Measurements from ENCODE around the gene BOC.

The BOC gene

DNA sequence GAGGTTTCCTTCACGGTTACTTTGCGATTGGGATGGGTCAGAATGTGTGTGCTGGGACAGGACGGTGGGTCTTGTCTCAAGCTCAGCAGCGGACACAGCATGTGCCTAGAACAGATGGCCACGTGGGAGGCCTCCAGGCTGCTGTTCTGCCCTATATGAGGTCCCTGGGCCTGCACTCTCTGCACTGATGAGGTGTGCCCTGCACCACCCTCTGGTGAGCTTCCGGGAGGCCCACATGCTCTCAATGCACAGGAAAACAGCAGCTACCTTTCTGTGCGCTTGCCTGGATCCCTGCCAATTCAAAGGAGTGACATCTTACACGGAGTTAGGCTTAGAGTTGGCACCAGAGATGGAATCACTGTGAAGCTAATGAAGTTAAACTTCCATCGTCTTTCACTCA, 59.8 kb downstream of the BOC start:
- no peak for DNase-seq (ENCODE audit: low spot score)

DNA sequence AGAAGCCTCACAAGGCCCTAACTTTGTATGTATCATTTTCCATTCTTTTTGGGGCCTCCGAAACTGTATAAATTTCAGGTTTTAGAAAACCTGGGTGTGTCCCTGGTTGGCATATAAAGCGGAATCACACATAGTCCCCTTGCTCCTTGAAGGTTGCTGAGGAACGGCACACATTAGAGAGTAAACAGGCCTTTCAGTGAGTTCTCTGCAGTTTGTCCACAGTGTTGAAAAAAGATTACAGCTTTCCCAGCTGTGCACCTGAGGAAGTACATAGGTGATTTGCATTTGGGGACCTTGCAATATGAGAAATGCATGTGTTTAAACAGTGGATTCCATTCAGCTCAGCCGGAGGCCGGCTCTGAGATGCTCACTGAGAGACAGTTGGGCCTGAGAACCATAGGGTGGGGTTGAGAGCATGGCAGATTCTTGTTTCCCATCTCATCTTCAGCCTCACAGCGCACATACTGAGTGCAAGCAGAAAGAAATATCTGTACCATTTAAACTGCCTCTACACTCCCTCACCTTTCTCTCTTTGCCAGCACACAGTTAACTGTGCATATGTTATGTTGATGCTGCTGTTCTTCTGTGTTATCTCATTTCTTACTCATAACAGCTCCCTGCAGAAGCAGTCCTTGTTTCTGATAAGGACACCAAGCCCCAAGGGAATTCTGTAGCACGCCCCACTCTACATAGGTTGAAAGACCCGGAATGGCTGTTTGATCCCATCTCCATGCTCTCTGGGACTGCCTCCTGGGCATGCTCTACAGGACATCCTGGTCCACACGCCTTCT, 60.4 kb downstream of the BOC start:
- no peak for DNase-seq (ENCODE audit: low spot score)

DNA sequence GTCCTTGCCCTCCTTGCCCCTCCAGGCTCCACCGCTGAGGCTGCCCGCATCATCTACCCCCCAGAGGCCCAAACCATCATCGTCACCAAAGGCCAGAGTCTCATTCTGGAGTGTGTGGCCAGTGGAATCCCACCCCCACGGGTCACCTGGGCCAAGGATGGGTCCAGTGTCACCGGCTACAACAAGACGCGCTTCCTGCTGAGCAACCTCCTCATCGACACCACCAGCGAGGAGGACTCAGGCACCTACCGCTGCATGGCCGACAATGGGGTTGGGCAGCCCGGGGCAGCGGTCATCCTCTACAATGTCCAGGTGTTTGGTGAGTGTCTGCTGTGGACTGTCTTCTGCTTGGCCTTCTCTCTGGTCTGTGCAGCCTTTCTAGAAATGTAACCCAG, 61.0 kb downstream of the BOC start:
- peak; percentile 53 for DNase-seq (ENCODE audit: low spot score)

DNA sequence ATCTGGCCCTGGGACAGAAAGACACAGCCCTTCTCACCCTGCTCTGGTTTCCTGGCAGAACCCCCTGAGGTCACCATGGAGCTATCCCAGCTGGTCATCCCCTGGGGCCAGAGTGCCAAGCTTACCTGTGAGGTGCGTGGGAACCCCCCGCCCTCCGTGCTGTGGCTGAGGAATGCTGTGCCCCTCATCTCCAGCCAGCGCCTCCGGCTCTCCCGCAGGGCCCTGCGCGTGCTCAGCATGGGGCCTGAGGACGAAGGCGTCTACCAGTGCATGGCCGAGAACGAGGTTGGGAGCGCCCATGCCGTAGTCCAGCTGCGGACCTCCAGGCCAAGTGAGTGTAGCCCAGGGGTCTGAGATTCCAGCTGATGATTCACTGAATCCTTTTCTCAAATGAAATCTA, 61.7 kb downstream of the BOC start:
- DNase-seq (ENCODE audit: low spot score): peak; percentile 38

DNA sequence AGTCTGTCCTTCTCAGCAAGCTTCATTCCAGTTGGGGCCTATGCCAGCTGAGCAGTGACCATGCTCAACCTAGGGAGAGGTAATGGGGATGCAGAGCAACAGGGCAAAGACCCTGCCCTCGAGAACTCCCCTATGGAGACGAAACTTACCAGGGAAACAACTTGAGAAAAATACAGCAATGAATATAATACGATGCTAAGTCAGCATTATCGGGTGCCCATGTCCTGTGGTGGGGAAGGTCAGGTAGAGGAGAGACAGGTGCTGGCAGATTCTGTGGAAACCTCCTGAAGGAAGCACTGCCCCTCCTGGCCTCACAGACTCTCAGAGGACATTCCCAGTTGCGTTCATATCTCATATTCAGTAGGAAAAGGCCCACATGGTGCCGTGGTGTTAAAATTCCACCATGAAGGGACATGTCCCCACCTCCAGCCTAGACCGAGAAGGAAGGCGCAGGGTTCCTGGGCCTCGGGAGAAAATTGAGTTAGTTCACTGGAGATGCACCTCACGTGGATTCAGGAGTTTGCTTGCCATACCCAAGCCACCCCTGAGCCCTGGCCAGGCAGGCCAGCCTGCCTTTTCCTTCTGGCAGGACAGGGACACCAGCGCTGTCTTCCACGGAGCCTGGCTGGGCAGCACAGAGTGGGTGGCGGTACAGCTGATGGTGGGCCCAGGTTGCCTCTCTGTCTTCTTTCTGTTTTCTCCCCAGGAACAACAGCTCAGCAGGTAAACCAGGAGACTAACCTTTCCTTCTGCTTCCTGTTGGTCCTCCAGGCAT, 62.4 kb downstream of the BOC start:
- peak; percentile 56 for DNase-seq (ENCODE audit: low spot score)

DNA sequence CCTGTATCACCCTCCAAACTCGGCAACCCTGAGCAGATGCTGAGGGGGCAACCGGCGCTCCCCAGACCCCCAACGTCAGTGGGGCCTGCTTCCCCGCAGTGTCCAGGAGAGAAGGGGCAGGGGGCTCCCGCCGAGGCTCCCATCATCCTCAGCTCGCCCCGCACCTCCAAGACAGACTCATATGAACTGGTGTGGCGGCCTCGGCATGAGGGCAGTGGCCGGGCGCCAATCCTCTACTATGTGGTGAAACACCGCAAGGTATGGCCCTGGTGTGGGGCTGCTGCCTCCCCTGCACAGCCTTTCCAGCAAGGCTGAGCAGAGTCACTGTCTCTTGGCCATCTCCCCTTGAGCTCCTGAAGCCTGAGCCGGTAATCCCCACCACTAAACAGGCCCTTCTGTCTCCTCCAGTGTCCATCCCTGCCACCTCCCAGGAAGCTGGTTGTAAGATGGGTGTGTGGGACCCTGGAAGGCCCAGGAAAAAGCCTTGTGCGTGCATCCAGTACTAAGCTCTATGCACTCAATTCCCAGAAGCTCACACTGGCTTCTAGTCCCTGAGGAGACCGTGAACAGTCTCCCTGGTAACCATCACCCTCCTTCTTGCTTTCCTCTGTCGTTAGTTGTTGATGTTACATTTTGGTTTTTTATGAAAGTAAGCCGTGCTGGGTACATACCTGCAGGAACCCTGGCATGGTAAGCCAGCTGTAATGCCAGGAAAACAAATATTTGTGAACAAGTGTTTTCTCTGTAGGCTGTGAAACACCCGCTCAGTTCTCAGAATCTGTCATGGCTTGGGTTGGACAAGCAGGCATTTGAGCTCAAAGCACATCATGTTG, 63.3 kb downstream of the BOC start:
- peak; percentile 61 for DNase-seq (ENCODE audit: low spot score)

DNA sequence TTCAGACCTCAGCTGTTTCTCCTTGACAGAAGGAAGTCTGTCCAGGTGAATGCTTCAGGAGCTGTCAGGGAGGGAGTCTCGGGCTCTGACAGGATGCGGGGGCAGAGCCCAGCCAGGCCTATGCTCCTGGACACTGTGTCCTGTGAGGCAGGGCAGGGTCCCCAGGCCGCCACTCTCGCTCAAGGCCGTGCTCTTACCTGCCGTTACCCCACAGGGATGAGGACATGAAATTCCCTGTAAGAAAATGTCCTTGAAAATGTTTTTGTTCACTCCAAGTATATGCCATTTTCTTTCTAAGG, 63.9 kb downstream of the BOC start:
- peak; percentile 30 for DNase-seq (ENCODE audit: low spot score)

DNA sequence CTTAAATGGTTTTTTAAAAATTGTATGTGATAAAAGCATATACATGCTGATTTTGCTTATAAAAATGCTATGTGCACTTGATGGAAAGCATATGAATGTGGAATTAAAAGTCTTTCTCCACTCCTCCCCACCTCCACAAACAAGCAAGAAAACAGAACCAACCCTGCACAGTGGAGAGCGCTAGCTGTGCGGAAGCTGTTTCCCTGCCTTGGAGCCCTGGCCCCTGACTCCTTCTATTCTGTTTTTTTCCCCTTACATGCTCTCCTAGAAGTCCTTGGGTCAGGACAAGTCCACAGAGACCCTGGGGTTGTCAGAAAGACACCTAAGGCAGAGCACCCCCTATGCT, 64.2 kb downstream of the BOC start:
- no peak for DNase-seq (ENCODE audit: low spot score)

DNA sequence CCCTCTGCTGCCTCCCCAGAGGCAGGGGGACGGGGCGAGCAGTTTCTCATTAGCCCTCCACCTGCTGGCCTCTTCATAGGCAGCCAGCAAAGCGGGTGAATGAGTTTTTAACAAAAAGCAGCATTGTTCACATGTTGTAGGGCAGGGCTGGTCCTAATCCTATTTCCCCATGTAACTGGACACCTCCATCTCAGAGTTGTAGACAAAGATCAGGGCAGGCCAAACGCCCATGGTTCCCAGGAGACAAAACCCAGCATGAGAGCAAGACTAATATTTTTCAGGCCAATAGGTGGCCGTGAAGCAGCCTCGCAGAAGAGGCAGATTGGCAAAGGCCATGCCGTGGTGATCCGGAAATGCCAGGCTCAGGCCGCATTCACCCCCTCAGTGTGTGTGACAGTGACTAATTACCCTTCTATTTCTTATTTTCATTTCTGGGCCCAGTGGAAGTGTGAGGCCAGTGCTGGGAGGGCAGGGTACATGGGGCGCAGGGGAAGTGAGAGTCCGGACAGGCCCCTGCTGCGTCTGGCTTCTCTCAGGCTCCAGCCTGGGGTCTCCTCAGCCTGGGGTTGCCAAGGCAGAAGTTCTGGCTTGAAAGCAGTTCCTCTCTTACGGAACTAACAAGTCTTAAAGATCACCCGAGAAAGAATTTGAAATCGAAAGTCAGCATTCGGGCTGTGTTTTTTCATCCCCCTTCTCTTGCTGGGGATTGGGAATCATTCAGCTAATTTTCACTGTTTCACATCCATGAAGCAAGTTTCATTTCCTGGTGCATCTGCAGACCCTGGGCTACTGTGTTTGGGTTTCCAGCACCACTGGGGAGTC, 64.8 kb downstream of the BOC start:
- peak; percentile 73 for DNase-seq (ENCODE audit: low spot score)

DNA sequence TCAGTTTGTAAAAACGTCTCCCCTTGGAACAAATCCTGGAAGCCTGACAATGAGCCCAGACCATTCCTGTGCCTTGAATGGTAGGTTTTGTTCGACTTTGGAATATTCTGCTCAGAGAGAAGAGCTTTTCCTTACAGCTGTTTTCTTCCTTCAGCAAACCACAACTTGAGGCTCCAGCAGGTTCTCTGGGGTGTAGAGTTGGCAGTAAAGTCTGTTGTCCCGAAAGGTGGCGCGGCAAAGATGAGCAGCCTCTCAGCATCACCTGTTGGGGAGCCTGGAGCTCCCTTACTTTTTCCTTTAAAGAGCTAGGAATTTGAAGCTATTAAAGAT, 65.4 kb downstream of the BOC start:
- DNase-seq (ENCODE audit: low spot score): peak; percentile 68

DNA sequence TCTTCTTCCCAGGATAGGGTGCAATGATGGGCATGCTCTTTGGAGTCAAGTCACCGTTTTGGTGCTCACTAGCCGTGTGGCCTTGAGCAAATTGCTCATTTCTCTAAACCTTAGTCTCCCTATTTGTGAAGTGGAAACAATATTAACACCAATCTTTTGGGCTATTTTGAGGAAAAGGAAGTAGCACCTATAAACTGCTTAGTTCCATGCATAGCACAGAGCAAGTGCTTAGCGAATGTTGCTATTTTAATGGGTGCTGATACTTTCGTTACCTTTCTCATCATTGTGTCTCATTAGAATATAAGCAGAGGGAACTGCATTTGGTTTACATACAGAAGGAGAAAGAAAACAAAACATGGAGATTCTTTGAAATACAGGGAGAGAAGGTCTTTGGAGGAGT, 66.1 kb downstream of the BOC start:
- DNase-seq (ENCODE audit: low spot score): no peak

DNA sequence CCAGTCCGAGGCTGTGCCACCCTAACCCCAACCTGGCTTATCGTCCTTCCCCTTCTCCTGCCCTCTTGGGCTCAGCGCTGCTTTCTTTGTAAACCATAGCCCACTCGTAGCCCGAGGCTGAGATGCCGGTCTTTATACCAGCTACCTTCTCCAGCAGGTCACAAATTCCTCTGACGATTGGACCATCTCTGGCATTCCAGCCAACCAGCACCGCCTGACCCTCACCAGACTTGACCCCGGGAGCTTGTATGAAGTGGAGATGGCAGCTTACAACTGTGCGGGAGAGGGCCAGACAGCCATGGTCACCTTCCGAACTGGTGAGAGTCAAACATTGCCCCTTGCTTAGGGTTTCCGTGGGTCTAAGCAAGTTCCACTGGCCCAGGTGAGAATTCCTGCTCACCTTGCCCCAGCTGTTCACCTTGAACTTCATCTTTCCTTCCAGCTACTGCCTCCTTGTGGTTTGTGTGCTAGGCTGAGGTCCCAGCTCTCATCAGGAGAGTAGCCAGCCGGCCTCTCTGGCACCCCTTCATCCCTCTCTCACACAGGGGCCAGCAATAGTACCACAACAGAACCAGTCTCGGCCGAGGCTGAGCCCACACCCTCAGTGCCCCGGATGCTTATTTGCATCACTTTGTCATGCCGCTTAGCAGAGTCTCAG, 66.7 kb downstream of the BOC start:
- DNase-seq (ENCODE audit: low spot score): peak; percentile 53

DNA sequence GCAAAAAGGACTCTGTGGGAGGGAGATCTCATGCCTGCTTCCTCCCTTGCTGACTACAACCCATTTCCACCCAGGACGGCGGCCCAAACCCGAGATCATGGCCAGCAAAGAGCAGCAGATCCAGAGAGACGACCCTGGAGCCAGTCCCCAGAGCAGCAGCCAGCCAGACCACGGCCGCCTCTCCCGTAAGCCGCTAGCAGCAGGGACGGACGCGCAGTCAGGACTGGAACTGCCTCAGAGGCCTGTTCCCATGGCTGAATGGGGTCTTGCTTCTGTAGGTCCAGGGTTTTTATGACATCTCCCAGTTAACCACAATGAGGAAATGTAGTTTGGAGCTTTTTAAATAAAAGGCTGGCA, 67.2 kb downstream of the BOC start:
- peak; percentile 25 for DNase-seq (ENCODE audit: low spot score)

DNA sequence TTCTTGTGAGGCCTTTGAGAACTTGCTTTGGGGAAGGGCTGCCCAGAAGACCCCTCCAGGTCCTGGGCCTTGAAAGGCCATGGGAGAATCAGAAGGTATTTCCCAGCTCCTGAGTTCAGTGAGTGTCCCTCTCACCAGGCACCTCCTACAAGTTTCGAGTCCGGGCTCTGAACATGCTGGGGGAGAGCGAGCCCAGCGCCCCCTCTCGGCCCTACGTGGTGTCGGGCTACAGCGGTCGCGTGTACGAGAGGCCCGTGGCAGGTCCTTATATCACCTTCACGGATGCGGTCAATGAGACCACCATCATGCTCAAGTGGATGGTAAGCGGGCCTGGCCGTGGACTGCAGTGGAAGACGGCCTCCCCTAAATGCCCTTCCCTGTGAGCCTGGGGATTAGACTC, 68.3 kb downstream of the BOC start:
- no peak for DNase-seq (ENCODE audit: low spot score)

DNA sequence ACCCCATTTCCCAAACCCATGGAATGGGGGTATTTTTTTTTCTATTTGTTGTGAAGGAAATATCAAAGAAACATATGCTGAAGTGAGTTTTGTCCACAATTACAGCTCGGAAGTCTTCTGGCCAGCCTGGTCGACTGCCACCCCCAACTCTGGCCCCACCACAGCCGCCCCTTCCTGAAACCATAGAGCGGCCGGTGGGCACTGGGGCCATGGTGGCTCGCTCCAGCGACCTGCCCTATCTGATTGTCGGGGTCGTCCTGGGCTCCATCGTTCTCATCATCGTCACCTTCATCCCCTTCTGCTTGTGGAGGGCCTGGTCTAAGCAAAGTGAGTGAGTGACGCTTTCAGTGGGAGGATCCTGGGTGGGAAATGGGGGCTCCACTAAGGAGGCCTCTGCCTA, 71.9 kb downstream of the BOC start:
- DNase-seq (ENCODE audit: low spot score): no peak

DNA sequence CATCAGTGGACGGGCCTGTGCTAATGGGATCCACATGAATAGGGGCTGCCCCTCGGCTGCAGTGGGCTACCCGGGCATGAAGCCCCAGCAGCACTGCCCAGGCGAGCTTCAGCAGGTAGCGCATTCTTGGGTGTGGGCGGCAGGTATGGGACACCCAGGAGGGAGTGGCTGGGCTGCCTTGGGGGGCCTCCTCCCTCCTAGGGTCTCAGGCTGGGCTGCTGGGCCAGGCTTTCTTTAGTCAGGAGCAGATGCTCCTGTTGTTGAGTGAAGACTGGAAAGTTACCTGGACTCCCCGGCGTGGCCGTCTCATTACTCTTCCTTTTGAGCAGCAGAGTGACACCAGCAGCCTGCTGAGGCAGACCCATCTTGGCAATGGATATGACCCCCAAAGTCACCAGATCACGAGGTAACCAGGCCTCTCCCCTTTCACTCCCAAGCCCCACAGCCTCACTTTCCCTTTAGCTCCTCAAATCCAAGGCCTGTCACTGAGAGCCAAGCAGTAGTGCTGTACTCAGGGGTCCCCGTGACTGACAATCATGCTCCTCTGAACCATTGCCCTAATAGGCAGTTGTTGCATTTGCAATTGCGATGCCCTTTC, 73.2 kb downstream of the BOC start:
- DNase-seq (ENCODE audit: low spot score): no peak

DNA sequence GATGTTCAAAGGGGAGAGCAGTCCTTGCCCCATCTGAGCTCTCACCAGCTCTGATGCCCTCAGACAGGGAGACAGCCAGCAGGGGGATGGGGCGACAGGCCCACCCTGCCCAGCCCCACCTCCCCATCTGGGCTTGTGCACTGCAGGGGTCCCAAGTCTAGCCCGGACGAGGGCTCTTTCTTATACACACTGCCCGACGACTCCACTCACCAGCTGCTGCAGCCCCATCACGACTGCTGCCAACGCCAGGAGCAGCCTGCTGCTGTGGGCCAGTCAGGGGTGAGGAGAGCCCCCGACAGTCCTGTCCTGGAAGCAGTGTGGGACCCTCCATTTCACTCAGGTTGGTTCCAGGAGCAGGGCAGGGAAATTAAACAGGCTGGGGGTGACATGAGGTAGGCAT, 73.9 kb downstream of the BOC start:
- DNase-seq (ENCODE audit: low spot score): no peak

DNA sequence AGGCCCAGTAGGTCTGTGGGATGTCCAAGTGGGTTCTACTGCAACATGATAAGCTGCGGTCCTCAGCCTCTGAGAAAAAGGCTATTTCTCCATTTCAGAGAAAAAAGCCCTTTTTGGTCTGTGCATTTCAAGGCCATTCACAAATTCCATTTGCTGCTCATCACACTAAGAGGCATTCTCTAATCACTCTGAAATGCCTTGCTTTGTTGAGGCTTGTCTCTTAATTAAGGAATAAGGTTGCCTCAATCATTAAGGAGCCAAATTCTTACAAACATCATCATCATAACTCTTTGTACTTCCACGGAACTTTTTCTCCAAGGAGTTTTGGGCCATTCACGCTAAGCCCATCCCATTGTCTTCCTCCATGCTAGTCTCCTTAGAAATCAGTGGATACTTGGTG, 74.4 kb downstream of the BOC start:
- DNase-seq (ENCODE audit: low spot score): no peak

DNA sequence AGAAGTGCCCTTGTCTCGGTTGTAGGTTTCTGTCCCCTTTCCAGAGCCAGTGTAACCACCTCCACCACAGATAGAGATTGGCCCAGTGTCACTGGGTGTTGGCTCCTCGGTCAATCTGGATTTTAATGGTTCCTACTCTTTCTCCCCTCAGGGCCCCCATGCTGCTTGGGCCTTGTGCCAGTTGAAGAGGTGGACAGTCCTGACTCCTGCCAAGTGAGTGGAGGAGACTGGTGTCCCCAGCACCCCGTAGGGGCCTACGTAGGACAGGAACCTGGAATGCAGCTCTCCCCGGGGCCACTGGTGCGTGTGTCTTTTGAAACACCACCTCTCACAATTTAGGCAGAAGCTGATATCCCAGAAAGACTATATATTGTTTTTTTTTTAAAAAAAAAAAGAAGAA, 75.2 kb downstream of the BOC start:
- no peak for DNase-seq (ENCODE audit: low spot score)

DNA sequence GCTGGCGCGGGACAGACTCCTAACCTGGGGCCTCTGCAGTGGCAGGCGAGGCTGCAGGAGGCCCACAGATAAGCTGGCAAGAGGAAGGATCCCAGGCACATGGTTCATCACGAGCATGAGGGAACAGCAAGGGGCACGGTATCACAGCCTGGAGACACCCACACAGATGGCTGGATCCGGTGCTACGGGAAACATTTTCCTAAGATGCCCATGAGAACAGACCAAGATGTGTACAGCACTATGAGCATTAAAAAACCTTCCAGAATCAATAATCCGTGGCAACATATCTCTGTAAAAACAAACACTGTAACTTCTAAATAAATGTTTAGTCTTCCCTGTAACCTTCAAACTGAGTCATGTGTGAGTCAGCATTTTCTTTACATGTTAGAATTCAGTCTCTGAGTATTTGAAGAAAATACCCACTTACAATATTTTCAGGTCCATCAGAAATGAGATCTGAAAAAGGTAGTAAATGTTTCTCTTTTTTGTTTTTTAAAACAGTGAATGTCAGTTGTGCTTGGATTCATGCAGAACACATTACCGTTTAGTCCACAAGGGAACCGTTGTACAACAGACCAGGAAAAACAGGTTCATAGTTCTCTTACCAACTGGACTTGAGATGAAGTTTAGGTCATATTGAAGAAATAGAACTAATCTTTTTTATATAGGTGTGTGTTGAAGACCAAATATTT, 75.9 kb downstream of the BOC start:
- DNase-seq (ENCODE audit: low spot score): no peak
